HEK293T (cell line): ENCODE data around the gene GATAD2B.
"Not testable (repeated sequence)": the region's sequence is repeated elsewhere in the genome, so short reads cannot be mapped to it uniquely, and the experiment has no call there.

Source experiments
- CTCF ChIA-PET: fragments of 350-600 bp; formaldehyde crosslinking; extraction: SDS; loops from one replicate; lab custom pipeline; 2021; ENCODE audit warnings: antibody characterized with exemption, inconsistent platforms; lab: Yijun Ruan, JAX
- POLR2A ChIA-PET: fragments of 350-600 bp; formaldehyde crosslinking; extraction: SDS; loops from one replicate; lab custom pipeline; 2020; ENCODE audit warnings: antibody characterized with exemption, inconsistent platforms; lab: Yijun Ruan, JAX
- DNase-seq: peaks from one replicate; pipeline ENCODE4 v3.0.0; 2012; ENCODE audit warnings: mixed read lengths; ENCODE audit errors: extremely low spot score
- ARNT ChIP-seq: fragments of 450-650 bp; IDR thresholded peaks from 2 replicates; pipeline ENCODE4 v1.6.1; 2017; ENCODE audit warnings: mild to moderate bottlenecking
- BHLHE40 ChIP-seq: fragments of 450-650 bp; IDR thresholded peaks from 2 replicates; pipeline ENCODE4 v1.6.1; 2016; ENCODE audit warnings: mild to moderate bottlenecking, moderate library complexity, borderline replicate concordance
- CTBP1 ChIP-seq: fragments of 450-650 bp; IDR thresholded peaks from 2 replicates; pipeline ENCODE4 v1.6.1; 2016; ENCODE audit warnings: borderline replicate concordance
- ELF4 ChIP-seq: fragments of 450-650 bp; IDR thresholded peaks from 2 replicates; pipeline ENCODE4 v1.6.1; 2017; ENCODE audit warnings: antibody characterized with exemption
- FOXA1 ChIP-seq: fragments of 450-650 bp; IDR thresholded peaks from 2 replicates; pipeline ENCODE4 v1.6.1; 2016; ENCODE audit warnings: mild to moderate bottlenecking
- FOXK2 ChIP-seq: fragments of 450-650 bp; IDR thresholded peaks from 2 replicates; pipeline ENCODE4 v1.6.1; 2016; ENCODE audit warnings: mild to moderate bottlenecking
- FOXM1 ChIP-seq: fragments of 450-650 bp; IDR thresholded peaks from 2 replicates; pipeline ENCODE4 v1.6.1; 2017; ENCODE audit warnings: mild to moderate bottlenecking, borderline replicate concordance
- HDGF ChIP-seq: fragments of 450-650 bp; IDR thresholded peaks from 2 replicates; pipeline ENCODE4 v1.6.1; 2017; ENCODE audit warnings: antibody characterized with exemption, borderline replicate concordance
- L3MBTL2 ChIP-seq: fragments of 450-650 bp; conservative IDR thresholded peaks from 2 replicates; pipeline ENCODE4 v1.6.1; 2016; ENCODE audit warnings: mild to moderate bottlenecking
- LEF1 ChIP-seq: fragments of 450-650 bp; IDR thresholded peaks from 2 replicates; pipeline ENCODE4 v1.6.1; 2017; ENCODE audit warnings: mild to moderate bottlenecking, borderline replicate concordance
- NFRKB ChIP-seq: fragments of 450-650 bp; IDR thresholded peaks from 2 replicates; pipeline ENCODE4 v1.6.1; 2016; ENCODE audit warnings: mild to moderate bottlenecking, moderate library complexity
- SP1 ChIP-seq: fragments of 450-650 bp; IDR thresholded peaks from 2 replicates; pipeline ENCODE4 v1.6.1; 2017
- SUZ12 ChIP-seq: fragments of 450-650 bp; IDR thresholded peaks from 2 replicates; pipeline ENCODE4 v1.6.1; 2016; ENCODE audit warnings: mild to moderate bottlenecking
- TARDBP ChIP-seq: fragments of 450-650 bp; IDR thresholded peaks from 2 replicates; pipeline ENCODE4 v1.6.1; 2016
- ZNF384 ChIP-seq: fragments of 450-650 bp; IDR thresholded peaks from 2 replicates; pipeline ENCODE4 v1.6.1; 2016
- TF ChIP-seq, protein P1 (sequence below): fragments of 450-650 bp; IDR thresholded peaks from 2 replicates; pipeline ENCODE4 v1.6.1; 2016

Gene GATAD2B

GRCh38 chr1:153852170-153852569 lies 70.6 kb downstream of the GATAD2B start:
- no peak for TF ChIP-seq SP1
- TF ChIP-seq NFRKB = no peak
- TF ChIP-seq FOXA1 = no peak
- no peak for TF ChIP-seq BHLHE40
- TF ChIP-seq TARDBP = no peak
- no peak for TF ChIP-seq L3MBTL2
- TF ChIP-seq SUZ12 = no peak
- TF ChIP-seq HDGF = no peak
- no peak for TF ChIP-seq CTBP1
- no peak for TF ChIP-seq FOXM1
- no peak for TF ChIP-seq FOXK2
- TF ChIP-seq ELF4 = no peak
- ChIA-PET CTCF (no interaction called here), POLR2A (interaction anchor here (1.0 kb wide), 1 partner anchor 14 kb away, joined by 3 read pairs; no protein-coding TSS in a partner anchor)
- DNase-seq = no peak

GRCh38 chr1:153849487-153850185 lies 73.1 kb downstream of the GATAD2B start:
- ChIA-PET CTCF (no interaction called here), POLR2A (interaction anchor here (0.7 kb wide), 1 partner anchor 97 kb away, joined by 3 read pairs; no protein-coding TSS in a partner anchor)
- no peak for DNase-seq
- TF ChIP-seq L3MBTL2 = no peak
- no peak for TF ChIP-seq BHLHE40
- no peak for TF ChIP-seq TARDBP
- TF ChIP-seq CTBP1 = no peak
- no peak for TF ChIP-seq FOXA1

DNA sequence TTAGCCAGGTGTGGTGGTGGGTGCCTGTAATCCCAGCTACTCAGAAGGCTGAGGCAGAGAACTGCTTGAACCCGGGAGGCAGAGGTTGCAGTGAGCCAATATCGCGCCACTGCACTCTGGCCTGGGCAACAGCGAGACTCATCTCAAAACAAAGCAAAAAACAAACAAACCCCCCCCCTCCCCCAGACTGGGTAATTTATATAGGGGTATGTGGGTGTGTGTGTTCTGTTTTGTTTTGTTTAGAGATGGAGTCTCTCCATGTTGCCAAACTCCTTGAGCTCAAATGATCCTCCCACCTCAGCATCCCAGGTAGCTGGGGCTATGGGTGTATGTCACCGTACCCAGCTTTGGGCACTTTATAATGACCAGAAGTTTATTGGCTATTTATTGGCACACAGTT lies 74.0 kb downstream of the GATAD2B start:
- no peak for DNase-seq
- ChIA-PET POLR2A (no interaction called here), CTCF (no interaction called here)
- TF ChIP-seq LEF1 (no peak), FOXA1 (no peak), TARDBP (no peak), BHLHE40 (no peak), FOXK2 (no peak), HDGF (no peak), L3MBTL2 (no peak), SP1 (no peak), SUZ12 (no peak)

DNA sequence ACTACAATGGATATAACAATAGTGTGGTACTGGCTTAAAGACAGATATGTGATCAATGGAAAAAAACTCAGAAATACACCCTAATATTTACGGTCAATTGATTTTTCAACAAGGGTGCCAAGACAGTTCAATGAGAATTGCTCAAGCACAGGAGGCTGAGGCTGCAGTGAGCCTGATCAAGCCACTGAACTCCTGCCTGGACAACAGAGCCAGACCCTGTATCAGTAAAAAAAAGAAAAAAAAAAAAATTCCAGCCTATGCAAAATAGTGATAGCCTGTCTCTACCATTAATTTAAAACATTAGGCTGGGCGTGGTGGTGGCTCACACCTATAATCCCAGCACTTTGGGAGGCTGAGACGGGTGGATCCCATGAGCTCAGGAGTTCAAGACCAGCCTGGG lies 77.6 kb downstream of the GATAD2B start:
- no peak for TF ChIP-seq BHLHE40
- no peak for DNase-seq
- CTCF ChIA-PET = no interaction called here
- POLR2A ChIA-PET = no interaction called here

DNA sequence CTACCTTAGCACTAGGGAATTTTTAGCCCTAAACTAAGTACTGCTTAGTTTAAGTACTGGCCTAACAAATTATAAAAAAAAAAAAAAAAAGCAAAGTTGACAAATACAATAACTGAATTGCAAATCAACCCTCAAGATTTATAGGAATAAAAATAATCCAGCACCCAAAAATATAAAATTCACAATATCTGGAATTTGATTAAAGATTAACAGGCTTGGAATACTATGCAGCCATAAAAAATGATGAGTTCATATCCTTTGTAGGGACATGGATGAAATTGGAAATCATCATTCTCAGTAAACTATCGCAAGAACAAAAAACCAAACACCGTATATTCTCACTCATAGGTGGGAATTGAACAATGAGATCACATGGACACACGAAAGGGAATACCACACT lies 78.4 kb downstream of the GATAD2B start:
- DNase-seq, CTCF ChIA-PET, POLR2A ChIA-PET: not testable (repeated sequence)

GRCh38 chr1:153842006-153842471 lies 80.7 kb downstream of the GATAD2B start:
- ChIA-PET CTCF (no interaction called here), POLR2A (no interaction called here)
- no peak for DNase-seq
- TF ChIP-seq HDGF (no peak), TARDBP (no peak), ARNT (no peak), L3MBTL2 (no peak), ELF4 (no peak), NFRKB (no peak), SP1 (no peak), BHLHE40 (no peak), CTBP1 (no peak), ZNF384 (no peak)
- TF ChIP-seq, protein P1, sequence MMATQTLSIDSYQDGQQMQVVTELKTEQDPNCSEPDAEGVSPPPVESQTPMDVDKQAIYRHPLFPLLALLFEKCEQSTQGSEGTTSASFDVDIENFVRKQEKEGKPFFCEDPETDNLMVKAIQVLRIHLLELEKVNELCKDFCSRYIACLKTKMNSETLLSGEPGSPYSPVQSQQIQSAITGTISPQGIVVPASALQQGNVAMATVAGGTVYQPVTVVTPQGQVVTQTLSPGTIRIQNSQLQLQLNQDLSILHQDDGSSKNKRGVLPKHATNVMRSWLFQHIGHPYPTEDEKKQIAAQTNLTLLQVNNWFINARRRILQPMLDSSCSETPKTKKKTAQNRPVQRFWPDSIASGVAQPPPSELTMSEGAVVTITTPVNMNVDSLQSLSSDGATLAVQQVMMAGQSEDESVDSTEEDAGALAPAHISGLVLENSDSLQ = no peak

DNA sequence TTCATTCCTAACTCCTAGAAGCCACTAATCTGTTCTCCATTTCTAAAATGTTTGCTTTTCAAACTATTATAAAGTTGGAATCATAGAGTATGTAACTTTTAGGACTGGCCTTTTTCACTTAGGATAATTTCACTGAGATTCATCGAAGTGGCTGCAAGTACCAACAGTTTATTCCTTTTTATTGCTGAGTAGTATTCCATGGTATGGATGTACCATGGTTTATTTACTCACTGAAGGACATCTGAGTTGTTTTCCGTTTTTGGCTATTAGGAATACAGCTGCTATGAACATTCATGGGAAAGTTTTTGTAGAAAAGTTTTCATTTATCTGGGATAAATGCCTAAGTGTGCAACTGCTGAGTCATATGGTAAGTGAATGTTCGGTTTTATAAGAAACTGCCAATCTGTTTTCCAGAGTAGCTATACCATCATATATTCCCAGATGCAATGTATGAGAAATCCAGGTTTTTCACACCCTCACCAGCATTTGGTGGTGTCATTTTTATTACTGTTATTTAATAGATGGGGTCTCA lies 81.2 kb downstream of the GATAD2B start:
- CTCF ChIA-PET = no interaction called here
- no peak for TF ChIP-seq FOXA1
- POLR2A ChIA-PET = no interaction called here
- no peak for DNase-seq

DNA sequence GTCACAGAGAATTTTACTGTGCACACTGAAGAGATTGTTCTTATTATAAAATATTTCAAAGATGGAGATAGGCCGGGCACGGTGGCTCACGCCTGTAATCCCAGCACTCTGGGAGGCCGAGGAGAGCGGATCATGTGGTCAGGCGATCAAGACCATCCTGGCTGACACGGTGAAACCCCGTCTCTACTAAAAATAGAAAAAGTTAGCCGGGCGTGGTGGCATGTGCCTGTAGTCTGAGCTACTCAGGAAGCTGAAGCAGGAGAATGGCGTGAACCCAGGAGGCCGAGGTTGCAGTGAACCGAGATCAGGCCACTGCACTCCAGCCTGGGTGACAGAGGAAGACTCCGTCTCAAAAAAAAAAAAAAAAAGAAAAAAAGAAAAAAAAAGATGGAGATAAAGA lies 82.0 kb downstream of the GATAD2B start:
- DNase-seq, CTCF ChIA-PET, POLR2A ChIA-PET: not testable (repeated sequence)

- DNase-seq, POLR2A ChIA-PET, CTCF ChIA-PET: not testable (repeated sequence)
Measured at GRCh38 chr1:153833968-153834367, 88.8 kb downstream of the GATAD2B start.
